HG02759 (cell line): ENCODE results near the gene ZXDC.

Source experiments
- ATAC-seq: cut with Tn5 transposase; IDR thresholded peaks from one replicate; pipeline ENCODE4 v1.9.1; 2021; ENCODE audit warnings: mild to moderate bottlenecking, moderate library complexity; ENCODE audit not compliant: unreplicated experiment

Gene ZXDC

GRCh38 chr3:126474498-126475412 lies 936 bp downstream of the ZXDC start:
- peak; percentile 23 for ATAC-seq

DNA sequence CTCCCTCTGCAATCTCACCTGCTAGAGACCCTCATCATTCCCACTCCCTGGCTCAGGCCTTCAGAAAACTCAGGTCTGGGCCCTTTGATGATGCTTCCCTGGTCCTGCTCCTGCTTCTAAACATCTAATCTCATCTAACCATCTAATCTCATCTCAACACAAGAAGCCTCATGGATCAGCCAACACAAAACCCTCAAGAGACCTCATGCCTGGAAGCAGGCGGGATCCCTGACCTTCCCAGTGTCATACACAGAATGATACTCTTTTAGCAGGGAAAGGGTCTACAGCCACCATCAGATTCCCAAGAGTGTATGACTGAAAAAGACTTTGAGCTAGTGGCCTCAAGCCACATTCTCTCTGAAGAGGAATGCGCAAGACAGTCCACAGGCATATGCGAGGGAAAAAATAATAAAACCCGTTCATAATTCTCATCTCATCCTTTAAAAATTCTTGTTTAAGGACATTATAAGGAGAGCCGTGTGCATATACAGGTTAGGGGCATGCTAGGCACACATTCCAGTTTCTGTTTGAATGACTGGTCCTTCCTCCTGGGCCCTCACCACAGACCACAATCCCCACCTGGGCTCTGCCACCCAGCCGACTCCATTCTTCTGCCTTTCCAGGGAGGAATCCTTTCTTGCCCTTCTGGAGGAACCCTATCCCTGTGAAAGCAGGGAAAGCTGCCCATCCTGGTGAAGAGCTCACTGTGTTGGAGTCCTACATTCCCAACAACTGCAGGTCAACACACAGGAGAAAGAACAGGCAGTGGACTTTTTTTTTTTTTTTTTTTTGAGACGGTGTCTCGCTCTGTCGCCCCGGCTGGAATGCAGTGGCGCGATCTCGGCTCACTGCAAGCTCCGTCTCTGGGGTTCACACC lies 2.2 kb downstream of the ZXDC start:
- no peak for ATAC-seq

- no peak for ATAC-seq
Observed at GRCh38 chr3:126472277-126473006, 3.2 kb downstream of the ZXDC start.

DNA sequence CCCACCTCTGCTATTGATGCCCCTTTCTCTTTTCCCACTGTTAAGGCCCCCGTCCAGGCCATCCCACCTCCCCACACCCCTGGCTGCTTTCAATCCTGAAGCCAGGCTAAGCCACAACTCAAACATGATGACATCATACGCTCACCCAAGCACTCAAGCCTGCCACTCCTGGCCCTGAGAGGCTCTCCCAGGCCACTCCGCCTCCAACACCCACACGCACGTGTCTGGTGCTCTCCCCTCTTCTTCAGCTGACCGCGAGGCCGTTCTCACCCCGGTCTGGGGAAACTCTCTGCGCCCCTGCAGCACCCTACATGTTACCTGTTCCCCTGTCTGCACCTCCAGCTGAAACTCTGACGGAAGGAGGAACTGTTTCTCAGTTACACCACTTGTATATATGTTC lies 6.2 kb downstream of the ZXDC start:
- ATAC-seq = no peak

DNA sequence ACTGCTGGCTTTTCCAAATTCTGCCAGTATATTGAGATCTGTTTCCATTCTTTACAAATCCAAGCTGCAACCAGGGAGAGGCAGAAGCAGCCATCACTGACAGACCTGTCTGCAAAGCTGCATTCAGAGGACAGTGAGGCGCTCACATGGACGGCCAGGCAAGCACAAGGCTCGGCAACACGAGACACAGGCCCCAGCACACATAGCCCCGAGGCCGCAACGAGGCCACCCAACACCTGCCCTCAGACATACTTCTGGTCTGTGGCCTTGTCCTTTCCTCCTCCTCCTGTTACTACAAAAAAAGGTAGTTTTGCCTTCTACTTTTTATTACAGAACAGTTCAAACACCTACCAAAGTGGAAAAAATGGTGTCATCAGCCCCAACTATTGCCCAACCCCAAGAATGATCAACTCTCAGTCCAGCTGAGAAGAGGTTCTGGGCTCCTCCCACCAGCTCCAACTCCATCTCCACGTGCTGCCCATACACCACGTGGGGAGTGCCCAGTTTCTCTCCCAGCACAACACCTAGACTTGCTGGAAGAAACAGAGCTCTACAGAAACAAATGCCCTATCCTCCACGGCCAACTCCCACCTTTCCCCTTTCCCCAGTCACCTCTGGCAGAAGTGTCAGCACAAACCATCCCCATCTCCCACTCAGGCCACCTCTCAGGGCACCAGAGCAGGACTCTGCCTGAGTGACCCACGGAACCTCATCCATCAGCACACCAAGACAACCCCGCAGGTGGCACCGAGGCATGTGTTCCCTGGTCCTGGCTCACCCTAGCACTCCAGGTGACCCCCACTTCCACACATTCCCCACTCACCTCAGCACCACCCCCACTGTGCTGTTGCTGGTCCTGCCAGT lies 7.4 kb downstream of the ZXDC start:
- no peak for ATAC-seq

DNA sequence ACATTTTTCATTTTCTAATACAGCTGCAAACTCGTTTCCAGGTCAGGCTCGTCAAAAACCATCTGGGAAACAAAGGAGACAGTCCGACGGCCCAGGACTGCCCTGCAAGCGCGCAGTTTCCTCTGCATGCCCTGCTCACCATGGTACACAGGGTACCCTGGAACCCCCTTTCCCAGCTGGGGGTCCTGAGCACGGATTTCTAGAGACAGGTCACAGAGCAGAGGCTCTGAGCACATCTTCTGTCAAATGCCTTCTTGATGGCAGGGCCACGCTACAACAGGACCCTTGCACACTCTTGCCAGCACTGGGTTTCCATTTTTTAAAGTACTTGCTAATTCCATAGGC lies 8.1 kb downstream of the ZXDC start:
- no peak for ATAC-seq

DNA sequence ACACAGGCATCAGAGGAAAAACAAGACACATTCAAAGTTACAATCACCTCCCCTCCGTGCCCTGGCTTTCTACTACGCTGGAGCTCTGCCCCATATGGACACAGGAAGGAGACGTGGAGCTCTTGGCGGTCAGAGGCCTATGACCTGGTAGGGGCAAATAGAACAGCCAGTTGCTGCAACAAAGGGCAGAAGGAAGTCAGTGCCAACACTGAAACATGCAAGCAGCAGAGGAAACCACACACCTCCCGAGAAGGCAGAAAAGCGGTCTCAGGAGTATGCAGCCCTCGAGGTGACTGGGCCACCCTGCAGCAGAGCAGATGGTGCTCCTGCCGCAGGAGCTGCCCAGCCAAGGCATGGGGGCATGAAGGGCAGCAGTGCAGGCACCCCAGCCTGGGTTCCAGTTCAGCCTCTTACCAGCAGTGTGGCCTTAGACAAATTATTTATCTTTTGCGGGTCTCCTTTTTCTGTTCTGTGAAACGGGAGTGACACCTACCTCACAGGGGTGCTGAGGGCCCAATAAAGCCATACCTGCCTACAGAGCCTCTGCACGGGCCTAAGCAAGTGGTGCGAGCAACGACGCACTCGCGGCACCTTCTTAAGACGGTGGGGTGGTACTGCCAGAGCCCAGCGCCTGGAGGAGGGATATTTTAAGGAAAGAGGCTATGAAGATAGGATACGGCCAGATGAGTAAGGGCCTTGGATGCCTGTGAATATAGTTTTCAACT lies 8.6 kb downstream of the ZXDC start:
- no peak for ATAC-seq

DNA sequence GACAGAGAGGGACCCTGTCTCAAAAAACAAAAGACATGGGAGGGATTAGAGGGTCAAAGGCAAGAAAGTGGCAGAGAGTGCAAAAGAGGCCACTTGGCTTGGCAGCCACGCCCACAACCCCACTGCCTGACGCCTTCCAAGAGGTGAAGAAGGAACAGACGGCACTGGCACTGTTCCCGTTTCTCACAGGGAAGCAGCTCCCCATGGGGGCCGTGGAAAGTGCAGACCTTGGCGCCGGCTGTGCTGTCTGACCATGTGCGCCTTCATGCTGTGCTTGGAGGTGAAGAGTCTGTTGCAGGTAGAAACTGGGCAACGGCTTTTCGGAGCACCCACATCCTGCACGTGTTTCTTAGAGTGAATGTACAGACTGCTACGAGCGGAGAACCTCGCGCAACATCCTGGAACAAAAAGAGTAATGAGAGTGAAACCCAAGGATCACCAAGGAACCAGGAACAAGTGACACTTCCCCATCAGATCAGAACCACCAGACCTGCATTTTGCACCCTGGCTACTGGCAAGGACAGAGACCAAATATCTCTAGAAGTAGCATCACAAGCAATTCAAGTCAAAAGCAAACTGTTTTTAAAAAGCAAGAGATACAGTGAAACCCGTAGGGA lies 9.7 kb downstream of the ZXDC start:
- ATAC-seq = no peak

DNA sequence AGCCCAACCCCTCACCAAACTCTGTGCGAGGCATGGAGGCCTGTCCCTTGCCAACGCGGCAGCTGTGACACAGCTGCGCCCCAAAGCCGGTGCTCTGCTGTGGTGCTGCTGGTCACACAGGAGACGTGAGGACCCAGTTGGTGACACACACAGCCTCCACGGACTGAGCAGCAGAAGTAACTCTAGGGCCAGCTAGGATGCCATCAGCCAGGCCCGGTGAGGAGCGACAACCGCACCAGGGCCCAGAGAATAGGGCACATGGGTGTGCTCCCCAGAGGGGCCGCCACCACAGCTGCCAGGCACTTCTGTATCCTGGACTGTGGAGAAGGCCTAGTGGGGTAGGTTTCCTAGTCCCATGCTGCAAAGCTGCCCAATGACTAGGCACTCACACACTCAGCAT lies 10.7 kb downstream of the ZXDC start:
- no peak for ATAC-seq

DNA sequence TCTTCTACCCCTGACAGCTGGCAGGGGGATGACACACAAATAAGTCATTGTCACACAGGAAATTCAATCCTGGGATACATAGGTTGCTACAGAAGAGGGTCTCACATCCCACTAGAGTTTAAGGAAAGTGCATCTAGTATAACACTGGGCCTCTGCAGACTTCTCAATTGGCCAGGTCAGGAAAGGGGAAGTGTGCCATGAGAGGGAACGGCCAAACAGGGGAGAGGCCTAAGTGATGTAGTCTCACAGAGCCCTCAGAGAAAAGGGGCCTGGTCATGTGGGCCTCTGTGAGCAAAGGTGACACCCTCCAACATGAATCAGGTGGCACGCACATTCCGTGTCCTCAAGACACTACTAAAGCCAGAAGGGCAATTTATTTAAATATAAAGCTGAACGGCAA lies 11.2 kb downstream of the ZXDC start:
- no peak for ATAC-seq

- no peak for ATAC-seq
Observed at GRCh38 chr3:126464093-126464492, 11.6 kb downstream of the ZXDC start.

DNA sequence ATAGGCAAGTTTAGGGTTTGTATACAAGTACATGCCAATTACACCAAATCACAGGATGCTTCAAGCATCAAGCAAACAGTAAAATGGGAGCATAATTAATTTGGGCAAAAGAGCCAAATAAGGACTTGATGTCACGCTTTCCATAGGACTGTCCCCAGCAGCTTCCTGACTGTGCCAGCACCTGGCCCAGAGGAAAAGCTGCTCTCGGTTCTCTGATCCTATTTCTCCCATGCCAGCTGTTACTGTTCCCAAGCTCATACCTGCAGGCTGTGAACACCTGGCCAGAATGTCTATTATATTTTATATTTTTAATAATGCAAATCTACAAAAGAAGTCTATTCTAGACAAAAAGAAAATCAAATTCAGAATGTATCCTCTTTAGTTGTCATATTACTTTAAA lies 12.2 kb downstream of the ZXDC start:
- ATAC-seq = no peak

DNA sequence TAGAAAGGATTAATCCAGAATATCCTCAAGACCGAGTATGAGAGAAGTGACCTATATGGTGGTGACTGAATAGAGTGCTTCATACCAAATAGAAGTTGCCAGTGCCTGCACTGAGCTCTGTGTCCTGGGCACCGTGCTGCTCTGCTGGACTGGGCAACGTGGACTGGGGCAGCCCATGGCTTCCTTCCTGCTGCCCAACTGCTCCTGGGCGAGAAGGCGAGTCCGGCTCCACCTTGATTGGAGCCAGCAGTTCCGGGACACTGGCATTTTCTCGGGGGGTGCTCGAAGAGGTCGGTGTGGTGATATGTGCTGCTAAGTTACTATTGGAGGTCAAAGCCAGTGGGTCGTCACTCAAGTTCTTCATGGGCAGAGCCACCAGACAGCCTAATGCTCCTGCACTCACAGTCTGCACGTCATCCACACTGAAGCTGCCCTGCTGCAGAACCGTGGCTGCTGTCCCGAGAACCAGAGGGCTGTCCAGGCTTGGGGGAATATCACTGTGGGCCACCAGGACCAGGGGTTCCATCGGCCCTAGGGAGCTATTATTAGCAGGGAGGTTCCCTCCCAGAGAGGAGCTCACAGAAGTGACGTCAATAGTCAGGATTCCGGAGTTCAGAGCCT lies 14.1 kb downstream of the ZXDC start:
- ATAC-seq = no peak

- ATAC-seq = no peak
Observed at GRCh38 chr3:126460381-126460780, 15.3 kb downstream of the ZXDC start.

DNA sequence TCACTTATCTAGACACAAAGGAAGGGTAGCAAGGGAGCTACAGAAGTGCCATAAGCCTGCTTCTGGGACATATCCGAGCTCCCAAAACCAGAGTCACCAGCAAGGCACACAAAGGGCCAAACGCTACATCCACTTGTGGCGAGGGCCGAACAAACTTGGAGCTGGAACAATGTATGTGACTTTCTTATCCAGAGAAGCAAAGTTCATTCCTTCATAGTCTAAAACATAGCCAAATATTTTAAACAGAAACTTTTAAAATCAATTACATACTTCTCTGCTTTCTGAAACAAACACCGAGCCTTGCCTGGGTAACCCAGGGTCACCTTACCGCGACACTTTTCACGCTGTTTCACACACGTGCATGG lies 15.9 kb downstream of the ZXDC start:
- no peak for ATAC-seq

- no peak for ATAC-seq
Observed at GRCh38 chr3:126459111-126459762, 16.5 kb downstream of the ZXDC start.

DNA sequence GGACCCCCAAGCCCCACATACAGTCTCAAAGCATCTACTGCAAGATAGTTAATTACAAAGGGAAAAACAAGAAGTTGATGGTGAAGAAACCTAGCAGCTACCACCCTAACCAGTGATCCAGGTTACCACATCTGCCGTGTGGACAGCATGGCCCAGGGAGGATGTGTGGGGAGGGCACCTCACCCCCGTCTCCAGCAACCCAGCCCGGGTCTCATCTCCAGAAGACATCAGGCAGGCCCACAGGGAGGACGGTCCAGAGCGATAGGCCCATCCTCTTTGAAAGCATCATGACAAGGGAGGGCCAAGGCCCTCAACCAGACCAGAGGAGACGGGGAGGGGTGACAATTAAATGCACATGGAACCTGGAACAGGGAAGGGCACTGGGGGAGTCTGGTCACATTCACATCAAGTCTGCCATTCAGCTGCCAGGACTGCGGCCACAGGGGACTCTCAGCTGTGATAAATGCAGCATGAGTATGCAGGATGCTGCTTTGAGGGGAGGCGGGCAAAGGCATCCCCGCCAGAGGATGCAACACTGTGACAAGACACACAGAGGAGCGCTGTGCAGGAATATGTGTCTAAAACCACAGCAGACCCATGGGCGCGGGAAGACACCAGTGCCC lies 18.8 kb downstream of the ZXDC start:
- no peak for ATAC-seq

DNA sequence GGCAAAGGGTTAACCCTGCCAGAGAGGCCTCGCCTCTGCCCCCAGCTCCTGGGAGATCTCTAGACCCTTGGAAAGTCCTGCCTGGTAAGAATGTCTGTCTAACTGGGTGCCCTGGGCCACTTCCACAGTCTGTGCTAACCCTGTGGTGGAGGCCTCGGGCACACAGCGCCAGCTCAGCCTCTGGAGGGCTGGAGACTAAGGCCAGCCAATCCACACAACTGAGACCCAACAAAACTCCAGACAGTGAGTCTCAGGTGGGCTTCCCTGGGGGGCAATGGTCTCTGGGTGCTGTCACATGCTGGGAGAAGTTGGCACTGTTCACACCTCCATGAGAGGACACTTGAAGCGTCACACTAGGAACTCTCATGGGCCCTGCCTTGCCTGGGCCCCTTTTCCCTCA lies 19.5 kb downstream of the ZXDC start:
- ATAC-seq = no peak
